H1 (cell line): Measurements from ENCODE around the gene IL1R1. TPM values are rescaled to one million over a fixed set of nuclear protein-coding genes. Genes with fewer than 3 reads are reported as not detected.

ENCODE experiments used
- CTCF ChIA-PET: fragments of 300-600 bp; sonication (Branson Sonifier 250); formaldehyde crosslinking; loops from one replicate; lab custom pipeline; 2021; ENCODE audit not compliant: partially characterized antibody; lab: Charles Lee
- POLR2A ChIA-PET: fragments of 300-600 bp; sonication (Branson Sonifier 250); formaldehyde crosslinking; loops from one replicate; lab custom pipeline; 2021; ENCODE audit warnings: inconsistent platforms; ENCODE audit not compliant: partially characterized antibody; lab: Charles Lee
- DNase-seq, 2 experiments: peaks; one replicate each; pipeline versions ENCODE4 v3.0.0 to v3.0.0-alpha.2; 2010 to 2022; ENCODE audit warnings: low spot score in 2 of 2, low read depth in 1 of 2, mixed read lengths in 1 of 2
- FAIRE-seq: peaks from 2 replicates; lab custom pipeline; 2011; peaks lifted over from hg19 to GRCh38; lab: Jason Lieb, UNC
- H2AFZ ChIP-seq: 2 replicates; pipeline ENCODE4 v1.8.1; 2012; ENCODE audit warnings: low read length, inconsistent platforms
- H2AK5ac ChIP-seq: 2 replicates; pipeline ENCODE4 v1.6.1; 2013; ENCODE audit warnings: low read depth, low read length
- H2BK120ac ChIP-seq: replicated peaks from 2 replicates; pipeline ENCODE3; 2013; ENCODE audit warnings: low read depth, low read length, inconsistent platforms
- H2BK12ac ChIP-seq: 2 replicates; pipeline ENCODE4 v1.6.1; 2013; ENCODE audit warnings: low read depth, low read length
- H2BK15ac ChIP-seq: 2 replicates; pipeline ENCODE4 v1.6.1; 2013; ENCODE audit warnings: low read length
- H2BK20ac ChIP-seq: 2 replicates; pipeline ENCODE4 v1.6.1; 2013; ENCODE audit warnings: low read length
- H2BK5ac ChIP-seq: 2 replicates; pipeline ENCODE4 v1.6.1; 2013; ENCODE audit warnings: low read depth, low read length
- H3K14ac ChIP-seq: 2 replicates; pipeline ENCODE4 v1.6.1; 2013; ENCODE audit warnings: inconsistent platforms; ENCODE audit not compliant: insufficient read length
- H3K18ac ChIP-seq: 2 replicates; pipeline ENCODE4 v1.6.1; 2013; ENCODE audit warnings: low read length; ENCODE audit errors: extremely low read depth
- H3K23ac ChIP-seq: 2 replicates; pipeline ENCODE4 v1.6.1; 2013; ENCODE audit warnings: inconsistent platforms; ENCODE audit not compliant: insufficient read length
- H3K23me2 ChIP-seq: 2 replicates; pipeline ENCODE4 v1.6.1; 2013; ENCODE audit warnings: low read depth, low read length
- H3K27ac ChIP-seq: 2 replicates; pipeline ENCODE4 v1.6.1; 2011; ENCODE audit warnings: low read depth, low read length, inconsistent platforms
- H3K27me3 ChIP-seq, 4 experiments: replicated peaks in 1 of 4; 1 replicate in 1 of 4; 2 replicates in 3 of 4; pipeline versions ENCODE4 v1.6.1 to v1.8.1; 2011 to 2013; ENCODE audit warnings: low read length in 3 of 4, mild to moderate bottlenecking in 3 of 4, inconsistent platforms in 2 of 4, mixed read lengths in 2 of 4, moderate library complexity in 1 of 4; ENCODE audit not compliant: control insufficient read depth in 3 of 4, insufficient read depth in 3 of 4; ENCODE audit errors: extremely low read depth in 1 of 4
- H3K36me3 ChIP-seq, 4 experiments: 2 replicates each; pipeline versions ENCODE4 v1.6.1 to v1.8.1; 2011 to 2013; ENCODE audit warnings: mild to moderate bottlenecking in 4 of 4, low read length in 3 of 4, moderate library complexity in 2 of 4, control low read depth in 1 of 4, inconsistent platforms in 1 of 4; ENCODE audit not compliant: insufficient read depth in 4 of 4, control insufficient read depth in 2 of 4
- H3K4ac ChIP-seq: replicated peaks from 2 replicates; pipeline ENCODE3; 2013; ENCODE audit warnings: low read length, low read depth, mixed read lengths, inconsistent platforms; ENCODE audit not compliant: insufficient read length
- H3K4me1 ChIP-seq, 4 experiments: replicated peaks in 1 of 4; 1 replicate in 1 of 4; 2 replicates in 3 of 4; pipeline versions ENCODE4 v1.6.1 to v1.8.1; 2011 to 2013; ENCODE audit warnings: low read length in 3 of 4, inconsistent platforms in 2 of 4, mixed read lengths in 1 of 4; ENCODE audit not compliant: insufficient read depth in 4 of 4, control insufficient read depth in 3 of 4
- H3K4me2 ChIP-seq, 2 experiments: 2 replicates each; pipeline versions ENCODE4 v1.6.1 to v1.8.1; 2011 to 2013; ENCODE audit warnings: low read depth in 2 of 2, low read length in 2 of 2, control low read depth in 1 of 2, inconsistent platforms in 1 of 2, mild to moderate bottlenecking in 1 of 2; ENCODE audit not compliant: insufficient read depth in 1 of 2
- H3K4me3 ChIP-seq, 4 experiments: fragments of 200-600, 300-600 bp in 1 of 4; sonication (generic), shearing (Covaris generic), sonication (Bioruptor Twin) in 1 of 4; 2 replicates each; pipeline versions ENCODE4 v1.5.1 to v1.8.1; 2011 to 2016; ENCODE audit warnings: low read length in 4 of 4, low read depth in 3 of 4, control low read depth in 2 of 4, inconsistent platforms in 2 of 4, mild to moderate bottlenecking in 2 of 4, mixed read lengths in 1 of 4, moderate library complexity in 1 of 4; ENCODE audit not compliant: insufficient read depth in 2 of 4; ENCODE audit errors: extremely low read depth in 1 of 4
- H3K56ac ChIP-seq: replicated peaks from 2 replicates; pipeline ENCODE3; 2013; ENCODE audit warnings: low read depth, mild to moderate bottlenecking, mixed read lengths, low read length, inconsistent platforms; ENCODE audit not compliant: insufficient read length
- H3K79me1 ChIP-seq: 2 replicates; pipeline ENCODE4 v1.6.1; 2013; ENCODE audit warnings: low read depth, low read length, control low read depth
- H3K79me2 ChIP-seq, 2 experiments: 2 replicates each; pipeline versions ENCODE4 v1.6.1 to v1.8.1; 2012 to 2013; ENCODE audit warnings: low read length in 2 of 2, mild to moderate bottlenecking in 2 of 2, inconsistent platforms in 1 of 2; ENCODE audit not compliant: insufficient read depth in 2 of 2, control insufficient read depth in 1 of 2
- H3K9ac ChIP-seq, 4 experiments: replicated peaks in 1 of 4; 1 replicate in 1 of 4; 2 replicates in 3 of 4; pipeline versions ENCODE4 v1.6.1 to v1.8.1; 2011 to 2013; ENCODE audit warnings: low read depth in 3 of 4, low read length in 3 of 4, control low read depth in 2 of 4, mild to moderate bottlenecking in 2 of 4, moderate library complexity in 2 of 4, inconsistent platforms in 1 of 4; ENCODE audit errors: extremely low read depth in 1 of 4
- H3K9me3 ChIP-seq, 2 experiments: 2 replicates each; pipeline versions ENCODE4 v1.6.1 to v1.8.1; 2012 to 2013; ENCODE audit warnings: mild to moderate bottlenecking in 2 of 2, moderate library complexity in 2 of 2, control low read depth in 1 of 2, inconsistent platforms in 1 of 2, low read depth in 1 of 2, low read length in 1 of 2, mixed read lengths in 1 of 2; ENCODE audit not compliant: insufficient read depth in 2 of 2
- H4K20me1 ChIP-seq, 2 experiments: replicated peaks in 1 of 2; 2 replicates each; pipeline versions ENCODE3 to v1.8.1; 2011 to 2013; ENCODE audit warnings: inconsistent platforms in 2 of 2, low read length in 2 of 2, mild to moderate bottlenecking in 1 of 2; ENCODE audit not compliant: insufficient read depth in 2 of 2, control insufficient read depth in 1 of 2
- H4K5ac ChIP-seq: 2 replicates; pipeline ENCODE4 v1.6.1; 2013; ENCODE audit warnings: low read length, low read depth, mixed read lengths, inconsistent platforms; ENCODE audit not compliant: insufficient read length
- H4K8ac ChIP-seq: 2 replicates; pipeline ENCODE4 v1.8.0; 2013; ENCODE audit warnings: mild to moderate bottlenecking, moderate library complexity, low read length, inconsistent platforms; ENCODE audit not compliant: insufficient read depth; ENCODE audit errors: extremely low read depth
- H4K91ac ChIP-seq: replicated peaks from 2 replicates; pipeline ENCODE3; 2013; ENCODE audit warnings: low read length, mixed read lengths, inconsistent platforms; ENCODE audit not compliant: insufficient read length
- BCL11A ChIP-seq, 2 experiments: IDR thresholded peaks; one replicate each; pipeline ENCODE4 v1.6.1; 2011; ENCODE audit warnings: low read depth in 2 of 2, low read length in 2 of 2, mild to moderate bottlenecking in 2 of 2
- BRCA1 ChIP-seq: IDR thresholded peaks from 2 replicates; pipeline ENCODE4 v1.6.1; 2012; ENCODE audit warnings: low read depth, low read length, improper control_type of control experiment
- CREB1 ChIP-seq: IDR thresholded peaks from 2 replicates; pipeline ENCODE4 v1.6.1; 2012; ENCODE audit warnings: inconsistent platforms
- HDAC2 ChIP-seq, 2 experiments: fragments of 300-600 bp in 1 of 2; sonication (generic) in 1 of 2; IDR thresholded peaks; 2 replicates each; pipeline ENCODE4 v1.6.1; 2011 to 2012; ENCODE audit warnings: low read depth in 2 of 2, low read length in 2 of 2, mild to moderate bottlenecking in 2 of 2, moderate library complexity in 2 of 2, borderline replicate concordance in 1 of 2, inconsistent platforms in 1 of 2
- KDM4A ChIP-seq: IDR thresholded peaks from one replicate; pipeline ENCODE4 v1.7.1; 2012; ENCODE audit warnings: low read depth, mild to moderate bottlenecking, moderate library complexity, low read length, inconsistent platforms; ENCODE audit not compliant: severe bottlenecking
- KDM5A ChIP-seq: fragments of 200-600 bp; IDR thresholded peaks from 2 replicates; pipeline ENCODE4 v1.7.1; 2012; ENCODE audit warnings: mild to moderate bottlenecking, low read length, inconsistent platforms, mixed read lengths
- NANOG ChIP-seq: IDR thresholded peaks from 2 replicates; pipeline ENCODE4 v1.6.1; 2011; ENCODE audit warnings: low read length, low read depth, mild to moderate bottlenecking, inconsistent platforms; ENCODE audit not compliant: insufficient read depth, poor library complexity, severe bottlenecking
- POLR2A ChIP-seq, 2 experiments: IDR thresholded peaks; 1 replicate in 1 of 2; 2 replicates in 1 of 2; pipeline ENCODE4 v1.6.1; 2011; ENCODE audit warnings: low read depth in 2 of 2, low read length in 2 of 2, mild to moderate bottlenecking in 2 of 2; ENCODE audit errors: control extremely low read depth in 1 of 2
- RBBP5 ChIP-seq: IDR thresholded peaks from 2 replicates; pipeline ENCODE4 v1.7.1; 2012; ENCODE audit warnings: low read depth, mild to moderate bottlenecking, inconsistent platforms, low read length, moderate library complexity, borderline replicate concordance
- SIRT6 ChIP-seq: IDR thresholded peaks from one replicate; pipeline ENCODE4 v1.7.1; 2012; ENCODE audit warnings: low read length, inconsistent platforms
- SP4 ChIP-seq: IDR thresholded peaks from 2 replicates; pipeline ENCODE4 v1.6.1; 2012; ENCODE audit warnings: low read length, inconsistent platforms
- SRF ChIP-seq: IDR thresholded peaks from 2 replicates; pipeline ENCODE4 v1.6.1; 2011; ENCODE audit warnings: mild to moderate bottlenecking, low read depth, low read length, moderate library complexity
- WGBS, 2 experiments: shearing (Covaris generic) in 1 of 2; methylation state at CpG; one replicate each; pipeline versions ENCODE4 v1.1.6 to v1.1.7; 2013 to 2015; ENCODE audit warnings: low lambda C conversion rate in 2 of 2, mixed read lengths in 2 of 2, inconsistent platforms in 1 of 2, low coverage in 1 of 2, missing lambda C conversion rate in 1 of 2; ENCODE audit not compliant: insufficient replicate concordance in 2 of 2, insufficient coverage in 1 of 2, insufficient read length in 1 of 2; ENCODE audit errors: extremely low coverage in 1 of 2, missing lambda C conversion rate in 1 of 2; 5-methylcytosine and 5-hydroxymethylcytosine counted together
- polyA plus RNA-seq, 7 experiments: library from polyadenylated mRNA; depleted of rRNA in 3 of 7; stranded (reverse) in 5 of 7; unstranded in 2 of 7; fragments of >200 nt in 5 of 7; fragments of 200-250 nt in 2 of 7; gene quantifications; 1 replicate in 5 of 7; 2 replicates in 1 of 7; 4 replicates in 1 of 7; pipeline versions ENCODE4 v1.2.1 to v1.2.3, GENCODE V29; 2011 to 2013; ENCODE audit warnings: missing spikeins in 2 of 7, mixed read lengths in 2 of 7
- total RNA-seq: library from RNA; stranded (reverse); fragmentation: NEBNext Ultra II Directional; extraction: Animal tissue kit (Norgen Biotek cat#: 25700); gene quantifications from 2 replicates; pipeline ENCODE4 v1.2.1, GENCODE V29; 2021
- TF ChIP-seq, protein P1 (sequence below): IDR thresholded peaks from 2 replicates; pipeline ENCODE4 v1.6.1; 2011; ENCODE audit warnings: low read depth, mild to moderate bottlenecking, low read length; ENCODE audit not compliant: insufficient read depth
- TF ChIP-seq, protein P2 (sequence below): IDR thresholded peaks from 2 replicates; pipeline ENCODE4 v1.6.1; 2012; ENCODE audit warnings: inconsistent platforms

The IL1R1 gene
- total and polyA plus RNA-seq, 2 of the 8 experiments (the other 6 are each of a cell fraction or from before 2014, with no cell fraction given), result 0.34 to 0.47 TPM

DNA sequence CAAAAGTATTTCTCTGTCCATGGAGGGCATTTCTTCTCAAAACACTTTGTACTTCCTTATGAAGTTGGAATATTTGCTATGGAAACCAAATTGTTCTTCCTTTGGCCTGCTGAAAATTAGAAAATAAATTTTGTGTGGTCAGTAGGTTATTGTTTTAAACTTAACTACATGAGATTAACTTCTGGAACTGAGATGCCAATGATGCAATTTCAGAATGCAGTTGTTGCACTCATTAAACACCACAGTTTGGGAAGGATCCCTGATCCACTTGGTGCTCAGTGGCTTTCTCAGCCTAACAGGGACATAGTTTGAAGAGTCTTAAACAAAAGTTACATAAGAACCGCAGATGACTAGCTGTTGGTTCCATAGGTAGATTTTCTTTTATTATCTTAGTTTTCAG is 23.3 kb upstream of the IL1R1 start:
- no peak overlapping the region for H3K14ac ChIP-seq
- no peak overlapping the region for H2BK5ac ChIP-seq
- no peaks in the 10 kb centered on the region for H3K23me2 ChIP-seq
- POLR2A ChIA-PET, result no interaction called here
- H2AK5ac ChIP-seq, result no peak overlapping the region
- no peak overlapping the region for H4K5ac ChIP-seq
- H3K36me3 ChIP-seq, result no peaks in the 10 kb centered on the region
- H3K56ac ChIP-seq, result no peak overlapping the region
- no peaks in the 10 kb centered on the region for H3K4me1 ChIP-seq
- WGBS, 2 experiments, result 70% methylated on average over 1 of the region's 1 CpG; no CpG with 5 or more reads in 1 of the 2 experiments
- no peaks in the 10 kb centered on the region for H3K79me2 ChIP-seq
- TF ChIP-seq BRCA1, result no peak
- no peak for TF ChIP-seq KDM5A
- TF ChIP-seq CREB1, result no peak
- no peak for TF ChIP-seq NANOG
- TF ChIP-seq KDM4A, result no peak
- TF ChIP-seq HDAC2 (IDR thresholded peaks at IDR 0.05; ENCODE audit: borderline replicate concordance in 1 of 2, low read depth in 2 of 2, low read length in 2 of 2), result no peak
- TF ChIP-seq, protein P1, sequence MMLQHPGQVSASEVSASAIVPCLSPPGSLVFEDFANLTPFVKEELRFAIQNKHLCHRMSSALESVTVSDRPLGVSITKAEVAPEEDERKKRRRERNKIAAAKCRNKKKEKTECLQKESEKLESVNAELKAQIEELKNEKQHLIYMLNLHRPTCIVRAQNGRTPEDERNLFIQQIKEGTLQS, result no peak
- no peak for TF ChIP-seq SP4
- TF ChIP-seq, protein P2, sequence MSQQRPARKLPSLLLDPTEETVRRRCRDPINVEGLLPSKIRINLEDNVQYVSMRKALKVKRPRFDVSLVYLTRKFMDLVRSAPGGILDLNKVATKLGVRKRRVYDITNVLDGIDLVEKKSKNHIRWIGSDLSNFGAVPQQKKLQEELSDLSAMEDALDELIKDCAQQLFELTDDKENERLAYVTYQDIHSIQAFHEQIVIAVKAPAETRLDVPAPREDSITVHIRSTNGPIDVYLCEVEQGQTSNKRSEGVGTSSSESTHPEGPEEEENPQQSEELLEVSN, result no peak
- no peak for TF ChIP-seq SIRT6
- TF ChIP-seq POLR2A (IDR thresholded peaks at IDR 0.05; ENCODE audit: control extremely low read depth in 1 of 2, low read depth in 2 of 2, low read length in 2 of 2), result no peak
- TF ChIP-seq RBBP5, result no peak
- no peak for TF ChIP-seq SRF
- no peak for TF ChIP-seq BCL11A (IDR thresholded peaks at IDR 0.05; ENCODE audit: low read depth in 2 of 2, low read length in 2 of 2)
- H2BK12ac ChIP-seq, result no peak overlapping the region
- no peaks in the 10 kb centered on the region for H3K9me3 ChIP-seq
- H3K4me3 ChIP-seq, result no peak overlapping the region
- no peak overlapping the region for H4K8ac ChIP-seq
- no peak overlapping the region for H3K23ac ChIP-seq
- no peaks in the 10 kb centered on the region for H4K20me1 ChIP-seq
- no peak for FAIRE-seq
- no peak overlapping the region for H3K27ac ChIP-seq
- CTCF ChIA-PET, result interaction anchor here (0.6 to 1.8 kb wide), 3 partner anchors 23 to 498 kb away, joined by 3 to 6 read pairs (median 3); partner anchors contain the start of gene IL1R1
- H3K4me2 ChIP-seq, result no peak overlapping the region
- H2BK15ac ChIP-seq, result no peak overlapping the region
- H2AFZ ChIP-seq, result no peak overlapping the region
- no peaks in the 10 kb centered on the region for H3K27me3 ChIP-seq
- H2BK120ac ChIP-seq, result no peak overlapping the region
- no peak overlapping the region for H3K4ac ChIP-seq
- no peak overlapping the region for H2BK20ac ChIP-seq
- no peak overlapping the region for H3K9ac ChIP-seq
- no peaks in the 10 kb centered on the region for H3K79me1 ChIP-seq
- no peak overlapping the region for H3K18ac ChIP-seq
- DNase-seq, result no peak
- H4K91ac ChIP-seq, result no peak overlapping the region
